Endothelial cell of umbilical vein (primary cell): ENCODE data around the gene CAMK2N1. TPM values are rescaled to one million over a fixed set of nuclear protein-coding genes. Genes with fewer than 3 reads are reported as not detected.

Experiments used
- BruUV-seq: library from RNA; stranded (reverse); fragments of 400-500 nt; replicated peaks from 2 replicates; lab custom pipeline; 2021; lab: Mats Ljungman, UMichigan
- CTCF ChIA-PET: fragments of 300-600, 350-600 bp; sonication (Branson Sonifier 250); formaldehyde crosslinking; loops from one replicate; lab custom pipeline; 2021; ENCODE audit warnings: antibody characterized with exemption, inconsistent platforms; lab: Charles Lee
- POLR2A ChIA-PET: fragments of 300-600, 350-600 bp; sonication (Branson Sonifier 250); formaldehyde crosslinking; loops from one replicate; lab custom pipeline; 2021; ENCODE audit warnings: antibody characterized with exemption, inconsistent platforms; lab: Charles Lee
- DNase-seq: peaks from one replicate; pipeline ENCODE4 v3.0.0-alpha.2; 2011; ENCODE audit warnings: low read depth, low spot score
- FAIRE-seq: peaks from 2 replicates; lab custom pipeline; 2011; peaks lifted over from hg19 to GRCh38; lab: Jason Lieb, UNC
- H2AFZ ChIP-seq: 2 replicates; pipeline ENCODE4 v1.6.0; 2012; ENCODE audit warnings: low read depth, low read length, control low read depth, inconsistent platforms
- H3K27ac ChIP-seq: 2 replicates; pipeline ENCODE4 v1.5.1; 2011; ENCODE audit warnings: low read depth, mild to moderate bottlenecking, control low read depth, low read length, moderate library complexity; ENCODE audit not compliant: insufficient read depth
- H3K27me3 ChIP-seq, 2 experiments: 2 replicates each; pipeline versions ENCODE4 v1.6.0 to v1.6.1; 2011; ENCODE audit warnings: low read length in 2 of 2, mixed read lengths in 1 of 2; ENCODE audit not compliant: control insufficient read depth in 2 of 2, insufficient read depth in 2 of 2
- H3K36me3 ChIP-seq, 2 experiments: 2 replicates in 1 of 2; 3 replicates in 1 of 2; pipeline ENCODE4 v1.5.1; 2011; ENCODE audit warnings: low read length in 2 of 2, mild to moderate bottlenecking in 1 of 2, moderate library complexity in 1 of 2; ENCODE audit not compliant: control insufficient read depth in 2 of 2, insufficient read depth in 2 of 2; ENCODE audit errors: extremely low read depth in 1 of 2
- H3K4me1 ChIP-seq: 3 replicates; pipeline ENCODE4 v1.5.1; 2011; ENCODE audit warnings: mild to moderate bottlenecking, low read length; ENCODE audit not compliant: control insufficient read depth, insufficient read depth; ENCODE audit errors: extremely low read depth
- H3K4me2 ChIP-seq: 2 replicates; pipeline ENCODE4 v1.6.1; 2011; ENCODE audit warnings: low read length, control low read depth, mixed read lengths; ENCODE audit not compliant: insufficient read depth
- H3K4me3 ChIP-seq, 3 experiments: fragments of 200-600 bp in 1 of 3; sonication (generic), shearing (Covaris generic) in 1 of 3; replicated peaks in 1 of 3; 2 replicates each; pipeline ENCODE4 v1.5.1; 2011 to 2016; ENCODE audit warnings: control low read depth in 3 of 3, low read length in 3 of 3, mild to moderate bottlenecking in 2 of 3, inconsistent platforms in 1 of 3, low read depth in 1 of 3, moderate library complexity in 1 of 3; ENCODE audit not compliant: insufficient read depth in 1 of 3
- H3K79me2 ChIP-seq: 2 replicates; pipeline ENCODE4 v1.6.0; 2012; ENCODE audit warnings: low read length, inconsistent platforms; ENCODE audit not compliant: control insufficient read depth, insufficient read depth
- H3K9ac ChIP-seq: replicated peaks from 2 replicates; pipeline ENCODE3; 2011; ENCODE audit warnings: low read length, control low read depth; ENCODE audit not compliant: insufficient read depth; ENCODE audit errors: extremely low read depth
- H3K9me1 ChIP-seq: replicated peaks from 3 replicates; pipeline ENCODE4 v1.6.0; 2011; ENCODE audit warnings: mild to moderate bottlenecking, low read length; ENCODE audit not compliant: control insufficient read depth, insufficient read depth; ENCODE audit errors: extremely low read depth
- H3K9me3 ChIP-seq: replicated peaks from 2 replicates; pipeline ENCODE4 v1.5.1; 2012; ENCODE audit warnings: low read length, inconsistent platforms; ENCODE audit not compliant: control insufficient read depth, insufficient read depth
- H4K20me1 ChIP-seq: replicated peaks from 2 replicates; pipeline ENCODE3; 2011; ENCODE audit warnings: mild to moderate bottlenecking, low read length; ENCODE audit not compliant: control insufficient read depth, insufficient read depth; ENCODE audit errors: extremely low read depth
- FOS ChIP-seq: IDR thresholded peaks from 2 replicates; pipeline ENCODE4 v1.6.1; 2011; ENCODE audit warnings: mild to moderate bottlenecking, low read length, moderate library complexity, borderline replicate concordance; ENCODE audit not compliant: insufficient read depth
- JUN ChIP-seq: IDR thresholded peaks from 2 replicates; pipeline ENCODE4 v1.6.1; 2011; ENCODE audit warnings: borderline replicate concordance, low read depth; ENCODE audit not compliant: insufficient read length, insufficient read depth
- MAX ChIP-seq: IDR thresholded peaks from 2 replicates; pipeline ENCODE4 v1.6.1; 2011; ENCODE audit not compliant: insufficient read depth, insufficient read length
- POLR2A ChIP-seq: IDR thresholded peaks from 2 replicates; pipeline ENCODE4 v1.6.1; 2012; ENCODE audit warnings: low read depth, mild to moderate bottlenecking, control low read depth, low read length
- POLR2AphosphoS5 ChIP-seq: IDR thresholded peaks from 2 replicates; pipeline ENCODE4 v1.6.1; 2012; ENCODE audit warnings: low read depth, mild to moderate bottlenecking, control low read depth, low read length, moderate library complexity; ENCODE audit not compliant: insufficient read depth
- dilution Hi-C: fragments of 300-500 bp; cut with MboI; formaldehyde crosslinking; loops from one replicate; pipeline ENCODE4 v1.15.0; 2019; ENCODE audit warnings: low sequenced_read_pairs; ENCODE audit not compliant: extremely low pct_ligation_motif_present
- intact Hi-C: fragments of 100-400 bp; cut with micrococcal nuclease; formaldehyde crosslinking; loops from one replicate; pipeline ENCODE4 v1.10.0; 2022
- polyA plus RNA-seq, 4 experiments: library from polyadenylated mRNA; depleted of rRNA in 3 of 4; stranded (reverse) in 3 of 4; unstranded in 1 of 4; fragments of >200 nt; gene quantifications; 2 replicates each; pipeline versions ENCODE4 v1.2.1 to v1.2.3, GENCODE V29; 2011 to 2012; ENCODE audit warnings: missing spikeins in 1 of 4
- total RNA-seq: library from RNA; stranded (reverse); gene quantifications from 2 replicates; pipeline ENCODE4 v1.2.3, GENCODE V29; 2021

Gene CAMK2N1
- total and polyA plus RNA-seq, 2 donors (not counting 3 experiments of a cell fraction or from before 2014, with no cell fraction given) = 3.3 to 18.3 TPM

DNA sequence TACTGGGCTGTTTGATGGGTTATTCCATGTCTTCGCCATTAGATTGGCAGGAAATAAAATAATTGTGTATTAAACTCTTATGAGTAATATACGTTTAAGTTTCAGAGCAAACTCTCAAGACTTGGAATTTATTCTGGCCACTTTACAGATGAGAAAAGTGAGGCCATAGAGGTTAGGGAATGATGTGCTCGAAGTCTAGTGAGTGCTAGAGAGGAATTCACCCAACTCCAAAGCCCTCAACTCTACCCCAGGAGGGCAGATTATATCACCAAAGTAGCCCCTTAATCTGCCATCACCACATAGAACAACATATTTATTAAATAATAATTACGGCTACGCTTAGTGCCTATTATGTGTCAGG, 22.4 kb upstream of the CAMK2N1 start:
- H3K9me1 ChIP-seq = no peaks in the 10 kb centered on the region
- peaks cover 33% of the 10 kb centered on the region for H3K79me2 ChIP-seq
- H3K9ac ChIP-seq = peak overlapping the region; percentile 80
- FAIRE-seq = no peak
- H4K20me1 ChIP-seq = no peaks in the 10 kb centered on the region
- H3K4me1 ChIP-seq = peaks cover 11% of the 10 kb centered on the region
- H3K36me3 ChIP-seq = peaks cover 0 to 3% of the 10 kb centered on the region in 2 experiments
- no peak for DNase-seq
- ChIA-PET POLR2A (no interaction called here), CTCF (interaction anchor here (1.0 to 1.8 kb wide), 2 partner anchors 14 to 67 kb away, joined by 3 to 9 read pairs; no protein-coding TSS in a partner anchor)
- H3K27ac ChIP-seq = peak overlapping the region; percentile 80
- dilution Hi-C loops = no loop called here
- intact Hi-C loops = loop anchor here (1.0 to 5.0 kb wide), 3 partner anchors 14 to 124 kb away; partner anchors contain the start of gene PINK1
- TSS peak; percentile 96 for BruUV-seq
- H3K9me3 ChIP-seq = no peaks in the 10 kb centered on the region
- peak overlapping the region; percentile 88 for H3K4me2 ChIP-seq
- H3K27me3 ChIP-seq = peaks cover 2 to 3% of the 10 kb centered on the region in 2 experiments
- no peak for TF ChIP-seq MAX
- no peak for TF ChIP-seq FOS
- TF ChIP-seq POLR2A = no peak
- no peak for TF ChIP-seq JUN
- H2AFZ ChIP-seq = peak overlapping the region; percentile 99
- H3K4me3 ChIP-seq = peak overlapping the region; percentile 70 to 94 (median 94)

DNA sequence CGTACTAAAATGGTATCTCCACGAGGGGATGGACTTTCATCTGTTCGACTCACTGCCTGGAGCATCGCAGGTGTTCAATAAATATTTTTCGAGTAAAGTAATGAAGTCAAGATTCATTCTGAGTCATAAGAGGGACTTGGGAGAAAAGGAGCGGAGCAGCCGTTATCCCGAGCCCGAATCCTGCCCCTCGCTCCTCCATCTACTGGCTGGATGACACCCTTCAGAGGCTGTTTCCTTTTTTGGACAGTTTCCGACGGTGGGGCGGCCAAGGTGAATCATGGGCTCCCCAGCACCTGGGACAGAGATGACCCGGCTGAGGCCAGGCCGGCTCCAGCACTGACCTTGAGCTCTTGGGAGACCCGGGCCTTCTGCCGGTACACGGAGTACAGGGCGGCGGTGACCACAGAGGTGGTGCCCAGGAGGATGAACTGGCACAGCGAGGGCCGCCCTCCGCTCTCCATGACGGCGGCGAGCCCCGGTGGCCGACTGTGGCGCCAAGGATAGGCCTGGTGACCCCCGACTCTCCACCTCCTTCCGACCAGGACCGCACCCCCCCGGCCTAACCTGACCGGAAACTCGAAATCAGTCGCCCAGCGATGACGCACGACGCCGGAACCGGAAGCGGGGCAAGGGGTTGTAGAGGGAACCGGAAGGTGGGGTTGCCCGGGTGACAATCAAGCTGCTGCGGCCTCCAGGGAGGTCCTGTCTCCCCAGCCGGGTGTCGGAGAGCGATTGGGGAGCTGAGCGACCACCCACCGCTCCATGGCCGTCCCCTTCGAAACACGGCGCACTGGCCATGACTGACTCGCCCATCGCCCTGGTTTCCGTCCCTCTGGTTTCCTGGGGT, 21.8 kb upstream of the CAMK2N1 start, which contains the start of gene MUL1:
MUL1 (minus strand) TSS at position 588 of the 847 bp plus-strand sequence; CDS start at position 461, 127 bp downstream.
- H4K20me1 ChIP-seq = no peaks in the 10 kb centered on the region
- H3K36me3 ChIP-seq = peaks cover 0 to 3% of the 10 kb centered on the region in 2 experiments
- DNase-seq (peak; percentile 88), FAIRE-seq (peak; percentile 87)
- H3K79me2 ChIP-seq = peaks cover 33% of the 10 kb centered on the region
- intact Hi-C loops = loop anchor here (1.0 to 5.0 kb wide), 3 partner anchors 13 to 125 kb away; partner anchors contain the start of gene PINK1
- peak within 1 kb of the TSS; percentile 80 for H3K9ac ChIP-seq
- H2AFZ ChIP-seq = peak within 1 kb of the TSS; percentile 99
- H3K4me3 ChIP-seq = peak within 1 kb of the TSS; percentile 70 to 94 (median 94)
- H3K9me1 ChIP-seq = no peaks in the 10 kb centered on the region
- TF ChIP-seq MAX (no peak), POLR2AphosphoS5 (peak; percentile 81), POLR2A (peak; percentile 79)
- peaks cover 2 to 3% of the 10 kb centered on the region in 2 experiments for H3K27me3 ChIP-seq
- BruUV-seq = TSS peak; percentile 67
- dilution Hi-C loops = no loop called here
- ChIA-PET POLR2A (no interaction called here), CTCF (interaction anchor here (1.0 to 1.8 kb wide), 2 partner anchors 13 to 67 kb away, joined by 3 to 9 read pairs; no protein-coding TSS in a partner anchor)
- peaks cover 11% of the 10 kb centered on the region for H3K4me1 ChIP-seq
- H3K27ac ChIP-seq = peak within 1 kb of the TSS; percentile 80
- peak within 1 kb of the TSS; percentile 88 for H3K4me2 ChIP-seq
- H3K9me3 ChIP-seq = no peaks in the 10 kb centered on the region
